NT2/D1 (cell line): ENCODE measurements around the gene SENP3.

Experiments
- YY1 ChIP-seq: IDR thresholded peaks from 2 replicates; pipeline ENCODE4 v1.6.1; 2011; ENCODE audit not compliant: insufficient read length, insufficient read depth
- ZNF274 ChIP-seq: IDR thresholded peaks from 2 replicates; pipeline ENCODE4 v1.6.1; 2011; ENCODE audit warnings: mild to moderate bottlenecking, low read depth, low read length

DNA sequence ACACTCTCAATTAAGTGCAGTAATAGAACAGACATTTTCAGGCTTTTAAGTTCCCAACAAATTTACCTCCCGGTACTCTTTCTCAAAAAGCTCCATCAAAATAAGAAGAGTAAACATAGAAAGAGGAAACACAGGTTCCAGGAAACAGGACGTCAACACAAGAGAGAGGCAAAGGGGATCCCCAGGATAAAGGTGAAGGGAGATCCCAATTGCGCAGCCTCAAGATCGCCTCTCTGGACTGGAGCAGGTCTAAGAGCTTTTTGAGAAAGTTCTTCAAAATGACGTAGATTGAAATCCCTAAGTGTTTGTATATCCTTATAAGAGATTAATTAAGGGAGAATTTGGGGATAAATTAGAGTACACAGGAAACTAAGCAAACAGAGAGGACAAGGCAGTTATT is 56.9 kb downstream of the SENP3 start:
- no peak for TF ChIP-seq ZNF274
- no peak for TF ChIP-seq YY1
